Calu3 (cell line): ENCODE data around the gene ABCA4. TPM values are rescaled to one million over a fixed set of nuclear protein-coding genes. Genes with fewer than 3 reads are reported as not detected.

ENCODE experiments used
- BruUV-seq: library from RNA; stranded (reverse); fragments of 400-500 nt; replicated peaks from 2 replicates; lab custom pipeline; 2021; lab: Mats Ljungman, UMichigan
- CTCF ChIA-PET: fragments of 300-600 bp; sonication (Branson Sonifier 250); formaldehyde crosslinking; loops from one replicate; lab custom pipeline; 2022; ENCODE audit warnings: antibody characterized with exemption; lab: Charles Lee
- DNase-seq: peaks from one replicate; pipeline ENCODE4 v3.0.0; 2022
- H3K27ac Mint-ChIP-seq: one replicate; pipeline ENCODE4 v1.8.0; 2022; ENCODE audit warnings: mixed read lengths; ENCODE audit not compliant: unreplicated experiment
- H3K27me3 Mint-ChIP-seq: one replicate; pipeline ENCODE4 v1.8.0; 2022; ENCODE audit warnings: mixed read lengths; ENCODE audit not compliant: unreplicated experiment
- H3K36me3 Mint-ChIP-seq: one replicate; pipeline ENCODE4 v1.8.0; 2022; ENCODE audit warnings: mild to moderate bottlenecking, moderate library complexity, mixed read lengths; ENCODE audit not compliant: insufficient read depth, unreplicated experiment
- H3K4me1 Mint-ChIP-seq: one replicate; pipeline ENCODE4 v1.8.0; 2022; ENCODE audit warnings: mild to moderate bottlenecking, low read depth, mixed read lengths; ENCODE audit not compliant: unreplicated experiment
- H3K4me3 Mint-ChIP-seq: one replicate; pipeline ENCODE4 v1.8.0; 2022; ENCODE audit warnings: mild to moderate bottlenecking, low read depth, moderate library complexity, mixed read lengths; ENCODE audit not compliant: unreplicated experiment
- H3K9me3 Mint-ChIP-seq: one replicate; pipeline ENCODE4 v1.8.0; 2022; ENCODE audit warnings: low read depth, mixed read lengths; ENCODE audit not compliant: unreplicated experiment
- intact Hi-C: fragments of 100-400 bp; cut with micrococcal nuclease; formaldehyde crosslinking; loops from one replicate; pipeline ENCODE4 v1.10.0; 2022; ENCODE audit not compliant: unreplicated experiment
- total RNA-seq: library from RNA; stranded (reverse); gene quantifications from 2 replicates; pipeline ENCODE4 v1.2.3, GENCODE V29; 2022
- TF ChIP-seq, protein P1 (sequence below): fragments of 200-600 bp; IDR thresholded peaks from one replicate; pipeline ENCODE4 v1.8.0; 2022; ENCODE audit warnings: antibody characterized with exemption; ENCODE audit not compliant: unreplicated experiment

ABCA4 gene
- total RNA-seq, 1 experiment from 2014 or later = 0.31 TPM

DNA sequence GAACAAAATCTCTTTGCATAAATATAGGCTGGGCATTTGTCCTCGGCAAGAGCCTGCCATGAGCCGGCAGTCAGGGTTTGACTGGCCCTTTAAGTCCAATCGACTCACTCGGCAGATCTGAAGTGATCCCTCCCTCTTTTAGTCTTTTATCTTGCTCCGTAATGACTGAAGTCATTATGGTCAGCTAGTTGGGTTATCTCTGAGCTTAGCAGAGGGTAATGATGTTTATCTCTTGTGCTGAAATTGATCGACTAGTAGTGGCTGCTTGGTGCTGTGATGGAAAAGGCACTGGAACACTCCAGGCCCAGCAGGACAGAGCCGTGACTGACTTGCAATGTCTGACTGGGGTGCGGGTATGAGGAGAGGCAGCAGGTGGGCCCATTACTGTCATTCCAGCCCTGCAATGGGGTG is 468 bp upstream of the ABCA4 start:
- no peak for DNase-seq
- Mint-ChIP-seq H3K4me1 (peaks cover 15% of the 10 kb centered on the region), H3K36me3 (peaks cover 5% of the 10 kb centered on the region), H3K4me3 (no peak overlapping the region), H3K27me3 (peaks cover 8% of the 10 kb centered on the region), H3K27ac (no peak overlapping the region), H3K9me3 (no peaks in the 10 kb centered on the region)
- no TSS peak for BruUV-seq
- intact Hi-C loops = no loop called here
- CTCF ChIA-PET = no interaction called here
- TF ChIP-seq, protein P1, sequence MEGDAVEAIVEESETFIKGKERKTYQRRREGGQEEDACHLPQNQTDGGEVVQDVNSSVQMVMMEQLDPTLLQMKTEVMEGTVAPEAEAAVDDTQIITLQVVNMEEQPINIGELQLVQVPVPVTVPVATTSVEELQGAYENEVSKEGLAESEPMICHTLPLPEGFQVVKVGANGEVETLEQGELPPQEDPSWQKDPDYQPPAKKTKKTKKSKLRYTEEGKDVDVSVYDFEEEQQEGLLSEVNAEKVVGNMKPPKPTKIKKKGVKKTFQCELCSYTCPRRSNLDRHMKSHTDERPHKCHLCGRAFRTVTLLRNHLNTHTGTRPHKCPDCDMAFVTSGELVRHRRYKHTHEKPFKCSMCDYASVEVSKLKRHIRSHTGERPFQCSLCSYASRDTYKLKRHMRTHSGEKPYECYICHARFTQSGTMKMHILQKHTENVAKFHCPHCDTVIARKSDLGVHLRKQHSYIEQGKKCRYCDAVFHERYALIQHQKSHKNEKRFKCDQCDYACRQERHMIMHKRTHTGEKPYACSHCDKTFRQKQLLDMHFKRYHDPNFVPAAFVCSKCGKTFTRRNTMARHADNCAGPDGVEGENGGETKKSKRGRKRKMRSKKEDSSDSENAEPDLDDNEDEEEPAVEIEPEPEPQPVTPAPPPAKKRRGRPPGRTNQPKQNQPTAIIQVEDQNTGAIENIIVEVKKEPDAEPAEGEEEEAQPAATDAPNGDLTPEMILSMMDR = no peak

DNA sequence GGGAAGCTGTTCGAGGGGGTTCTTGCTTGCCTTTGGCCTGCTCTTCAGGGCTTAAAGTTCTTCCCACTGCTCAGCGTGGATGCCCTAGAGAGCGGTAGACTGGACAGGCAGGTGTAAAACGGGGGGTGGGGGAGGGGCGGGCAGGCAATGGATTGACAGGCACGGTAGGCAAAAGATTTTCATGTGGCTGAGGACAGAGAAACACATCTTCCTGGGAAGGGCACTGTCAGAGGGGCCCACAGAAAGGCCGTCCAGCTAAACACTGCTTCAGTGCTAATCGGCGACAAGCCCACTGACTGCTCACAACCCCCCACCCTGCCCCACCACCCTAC is 412 bp downstream of the ABCA4 start:
- DNase-seq = no peak
- intact Hi-C loops = no loop called here
- H3K36me3 Mint-ChIP-seq = no peaks in the 10 kb centered on the region
- peaks cover 9% of the 10 kb centered on the region for H3K4me1 Mint-ChIP-seq
- no TSS peak for BruUV-seq
- TF ChIP-seq, protein P1 = no peak
- no peak overlapping the region for H3K4me3 Mint-ChIP-seq
- no peaks in the 10 kb centered on the region for H3K9me3 Mint-ChIP-seq
- CTCF ChIA-PET = no interaction called here
- H3K27ac Mint-ChIP-seq = no peak overlapping the region
- peaks cover 8% of the 10 kb centered on the region for H3K27me3 Mint-ChIP-seq

DNA sequence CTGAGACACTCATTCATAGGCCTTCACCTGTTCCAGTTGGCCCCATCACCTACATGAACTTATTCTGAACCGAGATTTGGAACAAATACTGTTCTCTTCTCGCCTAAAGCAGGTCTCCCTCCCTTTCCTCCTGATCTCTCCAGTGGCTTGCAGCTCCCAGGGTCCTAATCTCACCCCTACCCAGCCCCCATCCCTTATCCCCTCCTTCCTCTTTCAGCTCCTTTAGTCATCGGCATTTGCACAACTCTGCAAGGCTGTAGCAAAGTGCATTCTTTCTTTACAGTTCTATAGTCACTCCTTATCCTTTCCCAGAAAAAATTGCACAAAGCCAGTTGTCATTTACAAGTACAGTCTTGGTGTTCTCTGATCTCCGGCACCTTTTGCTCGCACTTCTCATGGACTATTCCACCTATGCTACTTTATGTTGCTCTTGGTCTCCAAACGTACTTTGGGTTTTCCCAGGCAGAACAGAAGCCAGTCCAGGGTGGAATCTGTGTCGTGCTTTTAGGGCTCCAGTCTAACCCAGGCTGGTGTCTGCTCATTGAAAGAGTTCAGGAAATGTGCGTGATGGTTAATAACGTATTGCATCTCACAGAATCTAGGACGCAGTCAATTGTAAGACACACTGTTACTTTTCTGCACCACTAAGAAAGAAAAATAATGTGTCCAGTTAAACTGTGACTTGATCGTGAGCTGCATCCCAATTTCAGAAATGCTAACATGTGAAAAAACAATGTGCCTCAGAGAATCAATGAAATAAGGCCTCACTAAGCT is 965 bp downstream of the ABCA4 start:
- CTCF ChIA-PET = no interaction called here
- H3K4me3 Mint-ChIP-seq = no peak overlapping the region

DNA sequence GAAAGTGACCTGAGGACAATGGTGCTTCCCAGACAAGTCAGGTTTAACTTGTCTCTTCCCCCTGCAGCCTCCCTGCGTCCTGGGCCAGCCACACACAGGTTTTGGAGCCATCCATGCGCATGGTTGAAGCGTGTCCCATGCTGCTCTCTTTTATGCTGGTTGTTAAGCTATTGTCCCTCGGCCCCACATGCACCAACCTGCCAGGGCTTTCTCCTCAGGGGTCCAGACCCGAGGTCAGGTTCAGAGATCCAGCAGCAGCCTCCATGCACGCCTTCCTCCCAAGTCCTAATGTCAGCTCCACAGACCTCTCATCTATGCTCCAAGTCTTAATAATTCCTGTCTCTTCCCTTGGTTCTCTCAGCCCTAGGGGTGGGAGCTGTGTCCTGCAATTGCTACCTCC is 1.6 kb downstream of the ABCA4 start:
- no peak for DNase-seq
- Mint-ChIP-seq H3K4me3 (no peak overlapping the region), H3K27me3 (peaks cover 8% of the 10 kb centered on the region), H3K4me1 (peaks cover 9% of the 10 kb centered on the region), H3K9me3 (no peaks in the 10 kb centered on the region), H3K27ac (no peak overlapping the region), H3K36me3 (no peaks in the 10 kb centered on the region)
- CTCF ChIA-PET = interaction anchor here (0.6 kb wide), 1 partner anchor 214 kb away, joined by 4 read pairs; no protein-coding TSS in a partner anchor
- intact Hi-C loops = no loop called here
- BruUV-seq = no TSS peak
- TF ChIP-seq, protein P1 = no peak

More for the DNA sequence above, 965 bp downstream of the ABCA4 start:
- Mint-ChIP-seq H3K27ac (no peak overlapping the region), H3K27me3 (peaks cover 8% of the 10 kb centered on the region), H3K4me1 (peaks cover 9% of the 10 kb centered on the region), H3K36me3 (no peaks in the 10 kb centered on the region), H3K9me3 (no peaks in the 10 kb centered on the region)
- intact Hi-C loops = no loop called here
- TF ChIP-seq, protein P1 = no peak
- BruUV-seq = no TSS peak
- DNase-seq = no peak
